Loucy (cell line): Measurements from ENCODE around the gene FAM20C.
"Not testable (repeated sequence)": the region's sequence is repeated elsewhere in the genome, so short reads cannot be mapped to it uniquely, and the experiment has no call there.

Source experiments
- H2AFZ ChIP-seq: fragments of 200-600 bp; sonication (generic); 2 replicates; pipeline ENCODE4 v1.6.0; 2016; ENCODE audit warnings: antibody characterized with exemption, mild to moderate bottlenecking, low read length, moderate library complexity
- H3F3A ChIP-seq: fragments of 200-600 bp; 2 replicates; pipeline ENCODE4 v1.6.0; 2016; ENCODE audit warnings: antibody characterized with exemption, low read depth, mild to moderate bottlenecking
- H3K27me3 ChIP-seq: fragments of 200-600 bp; sonication (generic); 2 replicates; pipeline ENCODE4 v1.6.1; 2014; ENCODE audit warnings: low read length, mild to moderate bottlenecking; ENCODE audit not compliant: insufficient read depth, poor library complexity, severe bottlenecking
- H3K36me3 ChIP-seq: fragments of 200-600 bp; sonication (generic); 2 replicates; pipeline ENCODE4 v1.6.1; 2016; ENCODE audit warnings: low read length; ENCODE audit not compliant: insufficient read depth
- H3K4me1 ChIP-seq: fragments of 200-600 bp; sonication (generic); 2 replicates; pipeline ENCODE4 v1.5.1; 2014; ENCODE audit warnings: low read length, mild to moderate bottlenecking; ENCODE audit not compliant: insufficient read depth, poor library complexity, severe bottlenecking
- H3K4me2 ChIP-seq: fragments of 200-600 bp; sonication (generic); 2 replicates; pipeline ENCODE4 v1.6.0; 2014; ENCODE audit warnings: antibody characterized with exemption, low read length, low read depth, mild to moderate bottlenecking; ENCODE audit not compliant: poor library complexity, severe bottlenecking
- H3K4me3 ChIP-seq: fragments of 200-600 bp; sonication (generic); 2 replicates; pipeline ENCODE4 v1.5.1; 2014; ENCODE audit warnings: low read length, mild to moderate bottlenecking, mixed read lengths; ENCODE audit not compliant: poor library complexity, severe bottlenecking
- H3K79me2 ChIP-seq: fragments of 200-600 bp; sonication (generic); 2 replicates; pipeline ENCODE4 v1.6.1; 2014; ENCODE audit warnings: low read length; ENCODE audit not compliant: insufficient read depth
- H3K9ac ChIP-seq: fragments of 200-600 bp; sonication (generic); 2 replicates; pipeline ENCODE4 v1.6.0; 2014; ENCODE audit warnings: mild to moderate bottlenecking, low read depth, low read length, moderate library complexity; ENCODE audit not compliant: poor library complexity, severe bottlenecking
- H3K9me2 ChIP-seq: fragments of 200-600 bp; sonication (generic); replicated peaks from 2 replicates; pipeline ENCODE4 v1.6.1; 2016; ENCODE audit warnings: low read depth, low read length, mixed read lengths
- H3K9me3 ChIP-seq: fragments of 200-600 bp; sonication (generic); 2 replicates; pipeline ENCODE4 v1.6.1; 2014; ENCODE audit warnings: mild to moderate bottlenecking, antibody characterized with exemption, low read length, low read depth; ENCODE audit not compliant: insufficient read depth
- H4K20me1 ChIP-seq: fragments of 200-600 bp; sonication (generic); 2 replicates; pipeline ENCODE4 v1.6.0; 2014; ENCODE audit warnings: antibody characterized with exemption, low read length, mild to moderate bottlenecking; ENCODE audit not compliant: insufficient read depth, poor library complexity, severe bottlenecking
- EZH2phosphoT487 ChIP-seq: fragments of 200-600 bp; IDR thresholded peaks from 2 replicates; pipeline ENCODE4 v1.6.1; 2018; ENCODE audit warnings: antibody characterized with exemption, mild to moderate bottlenecking, moderate library complexity, borderline replicate concordance
- TF ChIP-seq, protein P1 (sequence below): fragments of 200-600 bp; sonication (generic); conservative IDR thresholded peaks from 2 replicates; pipeline ENCODE4 v1.5.1; 2014; ENCODE audit warnings: mild to moderate bottlenecking, antibody characterized with exemption, low read length

FAM20C gene

DNA sequence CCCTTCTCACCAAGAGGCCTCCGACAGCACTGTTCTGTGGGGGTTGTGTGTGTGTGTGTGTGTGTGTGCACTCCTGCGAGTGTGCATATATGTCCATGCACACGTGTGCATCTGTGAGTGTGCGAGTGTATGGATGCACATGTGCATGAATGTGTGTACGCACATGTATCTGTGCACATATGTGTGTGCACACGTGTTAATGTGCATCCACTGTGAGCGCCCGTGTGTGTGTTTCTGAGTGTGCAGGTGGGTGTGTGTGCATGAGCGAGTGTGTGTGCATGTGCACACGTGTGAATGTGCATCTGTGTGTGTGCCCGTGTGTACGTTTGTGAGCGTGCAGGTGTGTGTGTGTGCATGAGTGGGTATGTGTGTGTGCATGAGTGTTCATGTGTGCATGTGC lies 49.1 kb downstream of the FAM20C start:
- TF ChIP-seq, protein P1, sequence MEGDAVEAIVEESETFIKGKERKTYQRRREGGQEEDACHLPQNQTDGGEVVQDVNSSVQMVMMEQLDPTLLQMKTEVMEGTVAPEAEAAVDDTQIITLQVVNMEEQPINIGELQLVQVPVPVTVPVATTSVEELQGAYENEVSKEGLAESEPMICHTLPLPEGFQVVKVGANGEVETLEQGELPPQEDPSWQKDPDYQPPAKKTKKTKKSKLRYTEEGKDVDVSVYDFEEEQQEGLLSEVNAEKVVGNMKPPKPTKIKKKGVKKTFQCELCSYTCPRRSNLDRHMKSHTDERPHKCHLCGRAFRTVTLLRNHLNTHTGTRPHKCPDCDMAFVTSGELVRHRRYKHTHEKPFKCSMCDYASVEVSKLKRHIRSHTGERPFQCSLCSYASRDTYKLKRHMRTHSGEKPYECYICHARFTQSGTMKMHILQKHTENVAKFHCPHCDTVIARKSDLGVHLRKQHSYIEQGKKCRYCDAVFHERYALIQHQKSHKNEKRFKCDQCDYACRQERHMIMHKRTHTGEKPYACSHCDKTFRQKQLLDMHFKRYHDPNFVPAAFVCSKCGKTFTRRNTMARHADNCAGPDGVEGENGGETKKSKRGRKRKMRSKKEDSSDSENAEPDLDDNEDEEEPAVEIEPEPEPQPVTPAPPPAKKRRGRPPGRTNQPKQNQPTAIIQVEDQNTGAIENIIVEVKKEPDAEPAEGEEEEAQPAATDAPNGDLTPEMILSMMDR = no peak
- TF ChIP-seq EZH2phosphoT487 = no peak
- H3F3A ChIP-seq = no peaks in the 10 kb centered on the region
- no peaks in the 10 kb centered on the region for H3K9me2 ChIP-seq
- no peaks in the 10 kb centered on the region for H3K79me2 ChIP-seq
- no peak overlapping the region for H3K4me2 ChIP-seq
- peaks cover 20% of the 10 kb centered on the region; the same call in 1 of the 2 replicates for H3K9me3 ChIP-seq
- H3K36me3 ChIP-seq = no peaks in the 10 kb centered on the region
- H2AFZ ChIP-seq = no peak overlapping the region
- no peak overlapping the region for H3K9ac ChIP-seq
- H4K20me1 ChIP-seq = no peaks in the 10 kb centered on the region
- H3K4me3 ChIP-seq = no peak overlapping the region
- no peaks in the 10 kb centered on the region for H3K4me1 ChIP-seq
- no peaks in the 10 kb centered on the region for H3K27me3 ChIP-seq

GRCh38 chr7:242826-243579 lies 50.6 kb downstream of the FAM20C start:
- not testable (repeated sequence) for H3K4me3 ChIP-seq, H3F3A ChIP-seq, H3K9me2 ChIP-seq, H3K4me1 ChIP-seq, H3K27me3 ChIP-seq, H4K20me1 ChIP-seq, H3K36me3 ChIP-seq, H3K79me2 ChIP-seq, H2AFZ ChIP-seq, H3K9ac ChIP-seq, H3K4me2 ChIP-seq
- H3K9me3 ChIP-seq = peaks cover 20% of the 10 kb centered on the region; the same call in 1 of the 2 replicates

DNA sequence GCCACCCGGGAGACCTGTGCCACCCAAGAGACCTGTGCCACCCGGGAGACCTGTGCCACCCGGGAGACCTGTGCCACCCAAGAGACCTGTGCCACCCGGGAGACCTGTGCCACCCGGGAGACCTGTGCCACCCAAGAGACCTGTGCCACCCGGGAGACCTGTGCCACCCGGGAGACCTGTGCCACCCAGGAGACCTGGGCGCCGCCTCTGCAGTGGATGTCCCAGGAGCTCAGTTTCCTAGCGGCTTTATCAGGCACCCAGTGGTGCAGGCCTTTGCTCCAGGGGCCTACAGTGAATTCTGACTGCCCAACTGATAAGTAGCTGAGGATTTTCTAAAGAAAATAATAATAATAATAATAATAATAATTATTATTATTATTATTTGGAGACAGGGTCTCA lies 51.2 kb downstream of the FAM20C start:
- not testable (repeated sequence) for H3F3A ChIP-seq, H3K4me1 ChIP-seq, H3K9ac ChIP-seq, H2AFZ ChIP-seq, H3K4me2 ChIP-seq, H4K20me1 ChIP-seq, H3K27me3 ChIP-seq, H3K36me3 ChIP-seq, H3K9me2 ChIP-seq, H3K79me2 ChIP-seq, H3K4me3 ChIP-seq
- peaks cover 20% of the 10 kb centered on the region; the same call in 1 of the 2 replicates for H3K9me3 ChIP-seq

DNA sequence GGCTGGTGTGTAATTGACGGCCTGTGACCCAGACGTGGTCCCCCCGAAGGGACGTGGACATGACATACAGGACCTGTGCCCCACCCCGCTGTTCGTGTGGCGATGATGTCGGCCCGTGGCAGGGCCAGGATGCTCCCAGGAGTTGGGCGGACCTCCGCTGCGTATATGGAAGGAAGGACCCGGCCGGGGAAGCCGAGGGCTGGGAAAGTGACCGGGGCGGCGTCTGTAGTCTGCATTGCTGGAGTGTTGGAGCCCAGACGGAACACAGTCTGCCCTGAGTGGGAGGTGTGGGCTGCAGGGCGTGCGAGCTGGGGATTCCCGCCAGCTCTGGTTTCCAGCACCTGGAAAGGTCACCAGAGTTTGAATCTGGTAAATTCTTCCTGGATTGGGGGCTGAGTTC lies 52.6 kb downstream of the FAM20C start:
- Histone ChIP-seq H3K9ac (no peak overlapping the region), H3K36me3 (no peaks in the 10 kb centered on the region), H3K9me2 (no peaks in the 10 kb centered on the region), H2AFZ (no peak overlapping the region), H3K79me2 (no peaks in the 10 kb centered on the region), H3K4me1 (no peaks in the 10 kb centered on the region), H4K20me1 (no peaks in the 10 kb centered on the region), H3K27me3 (no peaks in the 10 kb centered on the region), H3K4me2 (no peak overlapping the region), H3K9me3 (peaks cover 22% of the 10 kb centered on the region; the same call in 1 of the 2 replicates), H3F3A (no peaks in the 10 kb centered on the region), H3K4me3 (no peak overlapping the region)
- TF ChIP-seq EZH2phosphoT487 = no peak
- TF ChIP-seq, protein P1 = no peak
